Mesenchymal stem cell (in vitro differentiated cells and primary cell): ENCODE data around the gene RHBDL1.
"Not testable (repeated sequence)": the region's sequence is repeated elsewhere in the genome, so short reads cannot be mapped to it uniquely, and the experiment has no call there.

Source experiments
- DNase-seq: peaks from one replicate; pipeline ENCODE4 v3.0.0-alpha.2; 2013
- H2AFZ ChIP-seq: one replicate; pipeline ENCODE4 v1.6.1; 2013; ENCODE audit warnings: low read depth, mild to moderate bottlenecking, control low read depth, inconsistent platforms, low read length, moderate library complexity
- H2AK5ac ChIP-seq: 2 replicates; pipeline ENCODE4 v1.6.1; 2013; ENCODE audit warnings: low read length, moderate library complexity, mild to moderate bottlenecking, inconsistent platforms; ENCODE audit not compliant: severe bottlenecking
- H2BK120ac ChIP-seq: one replicate; pipeline ENCODE4 v1.6.1; 2013; ENCODE audit warnings: low read depth, mild to moderate bottlenecking, inconsistent platforms, low read length, moderate library complexity
- H2BK12ac ChIP-seq, 2 experiments: one replicate each; pipeline ENCODE4 v1.6.1; 2013; ENCODE audit warnings: inconsistent platforms in 2 of 2, low read length in 2 of 2, mild to moderate bottlenecking in 2 of 2, moderate library complexity in 2 of 2, control low read depth in 1 of 2
- H2BK15ac ChIP-seq: one replicate; pipeline ENCODE4 v1.6.1; 2013; ENCODE audit warnings: mild to moderate bottlenecking, low read depth, inconsistent platforms; ENCODE audit not compliant: poor library complexity, severe bottlenecking
- H2BK5ac ChIP-seq: 2 replicates; pipeline ENCODE4 v1.6.1; 2013; ENCODE audit warnings: low read depth, mild to moderate bottlenecking, low read length, control low read depth, inconsistent platforms; ENCODE audit not compliant: poor library complexity, severe bottlenecking
- H3K14ac ChIP-seq, 2 experiments: one replicate each; pipeline ENCODE4 v1.6.1; 2013; ENCODE audit warnings: inconsistent platforms in 2 of 2, low read length in 2 of 2, control low read depth in 1 of 2, mild to moderate bottlenecking in 1 of 2, moderate library complexity in 1 of 2
- H3K18ac ChIP-seq, 2 experiments: one replicate each; pipeline ENCODE4 v1.6.1; 2013; ENCODE audit warnings: inconsistent platforms in 2 of 2, low read length in 2 of 2, control low read depth in 1 of 2, low read depth in 1 of 2, mild to moderate bottlenecking in 1 of 2
- H3K23ac ChIP-seq, 2 experiments: one replicate each; pipeline ENCODE4 v1.6.1; 2013; ENCODE audit warnings: inconsistent platforms in 2 of 2, low read length in 2 of 2, mild to moderate bottlenecking in 2 of 2, moderate library complexity in 2 of 2, control low read depth in 1 of 2
- H3K27ac ChIP-seq: 2 replicates; pipeline ENCODE4 v1.5.1; 2013; ENCODE audit warnings: mild to moderate bottlenecking, moderate library complexity, low read length, control low read depth, inconsistent platforms; ENCODE audit not compliant: poor library complexity, severe bottlenecking
- H3K27me3 ChIP-seq, 2 experiments: 2 replicates each; pipeline versions ENCODE4 v1.6.1 to v1.7.0; 2013; ENCODE audit warnings: low read length in 2 of 2, mild to moderate bottlenecking in 2 of 2, moderate library complexity in 2 of 2, control low read depth in 1 of 2, inconsistent platforms in 1 of 2; ENCODE audit not compliant: control insufficient read depth in 1 of 2, insufficient read depth in 1 of 2
- H3K36me3 ChIP-seq, 2 experiments: 2 replicates each; pipeline versions ENCODE4 v1.6.1 to v1.7.0; 2013; ENCODE audit warnings: low read length in 2 of 2, control low read depth in 1 of 2, inconsistent platforms in 1 of 2, low read depth in 1 of 2, mild to moderate bottlenecking in 1 of 2; ENCODE audit not compliant: insufficient read depth in 2 of 2, control insufficient read depth in 1 of 2
- H3K4ac ChIP-seq, 2 experiments: one replicate each; pipeline ENCODE4 v1.6.1; 2013; ENCODE audit warnings: inconsistent platforms in 2 of 2, low read length in 2 of 2, mild to moderate bottlenecking in 2 of 2, moderate library complexity in 2 of 2, control low read depth in 1 of 2, low read depth in 1 of 2
- H3K4me1 ChIP-seq: 2 replicates; pipeline ENCODE4 v1.6.1; 2013; ENCODE audit warnings: low read depth, low read length, control low read depth; ENCODE audit not compliant: control insufficient read depth, insufficient read depth
- H3K4me2 ChIP-seq: 2 replicates; pipeline ENCODE4 v1.6.1; 2013; ENCODE audit warnings: low read length, mild to moderate bottlenecking, inconsistent platforms; ENCODE audit not compliant: poor library complexity, severe bottlenecking
- H3K4me3 ChIP-seq, 2 experiments: 2 replicates each; pipeline versions ENCODE4 v1.5.1 to v1.7.0; 2013; ENCODE audit warnings: low read length in 2 of 2, mild to moderate bottlenecking in 2 of 2, control low read depth in 1 of 2, low read depth in 1 of 2; ENCODE audit not compliant: insufficient read depth in 1 of 2
- H3K79me1 ChIP-seq: replicated peaks from 2 replicates; pipeline ENCODE4 v1.6.1; 2013; ENCODE audit warnings: mild to moderate bottlenecking, control low read depth, low read length, inconsistent platforms; ENCODE audit not compliant: poor library complexity, severe bottlenecking
- H3K9ac ChIP-seq: 2 replicates; pipeline ENCODE4 v1.7.0; 2013; ENCODE audit warnings: mild to moderate bottlenecking, low read length, moderate library complexity
- H3K9me3 ChIP-seq: 2 replicates; pipeline ENCODE4 v1.7.0; 2013; ENCODE audit warnings: mild to moderate bottlenecking, low read length; ENCODE audit not compliant: control insufficient read depth
- H4K8ac ChIP-seq: one replicate; pipeline ENCODE4 v1.6.1; 2013; ENCODE audit warnings: inconsistent platforms, mild to moderate bottlenecking, low read length, moderate library complexity
- H4K91ac ChIP-seq: one replicate; pipeline ENCODE4 v1.6.1; 2013; ENCODE audit warnings: mild to moderate bottlenecking, low read length, inconsistent platforms
- WGBS: methylation state at CpG from one replicate; pipeline ENCODE4 v1.1.7; 2013; ENCODE audit warnings: mixed read lengths; 5-methylcytosine and 5-hydroxymethylcytosine counted together

Gene RHBDL1

DNA sequence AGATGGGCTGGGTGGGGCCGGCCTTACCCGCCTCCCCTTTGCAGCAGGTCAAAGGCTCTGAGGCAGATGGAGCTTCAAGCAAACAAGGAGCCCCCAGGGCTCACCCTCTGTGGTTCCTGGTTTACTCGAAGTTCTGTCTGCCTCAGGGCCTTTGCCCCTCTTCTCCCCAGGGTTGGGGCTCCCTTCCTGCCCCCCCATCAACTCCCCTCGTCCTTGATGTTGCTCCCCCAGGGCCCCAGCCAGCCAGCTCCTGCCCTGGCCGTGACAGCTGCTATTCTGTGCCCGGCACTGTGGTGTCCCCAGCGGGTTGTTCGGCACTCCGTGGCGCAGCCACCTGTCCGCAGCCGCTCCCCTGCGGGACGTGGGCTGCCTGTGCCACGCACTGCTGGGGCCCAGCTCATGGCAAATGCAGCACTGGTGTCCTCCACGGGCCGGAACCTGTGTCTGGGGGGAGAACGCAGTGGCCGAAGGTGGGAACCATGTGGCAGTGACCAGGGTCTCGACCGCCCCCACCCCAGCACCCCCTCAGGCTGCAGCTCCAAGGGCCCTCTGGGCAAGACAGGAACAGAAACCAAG lies 35.1 kb downstream of the RHBDL1 start:
- Histone ChIP-seq H3K79me1 (peaks cover 4% of the 10 kb centered on the region), H4K91ac (peak overlapping the region; percentile 45), H3K27ac (no peak overlapping the region), H3K9ac (peak overlapping the region; percentile 51), H3K36me3 (no peaks in the 10 kb centered on the region), H2BK15ac (no peak overlapping the region), H3K9me3 (no peaks in the 10 kb centered on the region), H3K4me3 (no peak overlapping the region), H2AFZ (no peak overlapping the region), H3K4ac (no peak overlapping the region), H2BK5ac (no peak overlapping the region), H3K27me3 (peaks cover 43 to 54% of the 10 kb centered on the region in 2 experiments), H3K23ac (no peak overlapping the region), H3K14ac (no peak overlapping the region), H3K4me2 (no peak overlapping the region), H3K18ac (no peak overlapping the region), H2AK5ac (no peak overlapping the region), H2BK12ac (peak overlapping the region in 1 of 2 experiments; percentile 60), H4K8ac (no peak overlapping the region), H2BK120ac (peak overlapping the region; percentile 23), H3K4me1 (peaks cover 45% of the 10 kb centered on the region)
- WGBS: 80% methylated on average over 21 of the region's 21 CpGs
- no peak for DNase-seq

DNA sequence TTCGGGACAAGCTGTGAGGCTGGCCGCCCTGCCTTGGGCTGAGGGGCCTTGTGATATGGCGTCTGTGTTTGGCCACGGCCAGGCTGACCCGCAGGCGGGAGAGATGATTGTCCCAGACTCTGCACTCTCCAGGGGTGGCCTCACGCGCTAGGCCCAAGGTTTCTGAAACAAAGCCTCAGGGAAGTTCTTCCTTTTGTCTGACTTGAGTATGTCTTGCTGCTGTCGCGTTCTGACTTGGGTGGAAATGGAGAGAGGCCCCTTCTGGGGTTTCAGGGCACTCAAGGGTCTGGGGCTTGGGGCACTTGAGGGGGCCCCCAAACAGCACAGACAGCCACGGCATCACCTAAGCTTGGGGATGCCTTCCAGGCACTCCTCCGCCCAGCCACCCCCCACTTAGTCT lies 35.6 kb downstream of the RHBDL1 start:
- 78% methylated on average over 12 of the region's 12 CpGs for WGBS
- Histone ChIP-seq H3K27me3 (peaks cover 42 to 54% of the 10 kb centered on the region in 2 experiments), H3K14ac (no peak overlapping the region), H4K8ac (no peak overlapping the region), H3K4me3 (no peak overlapping the region), H3K9ac (no peak overlapping the region), H2BK12ac (no peak overlapping the region), H3K79me1 (peaks cover 6% of the 10 kb centered on the region), H3K23ac (no peak overlapping the region), H2AK5ac (no peak overlapping the region), H4K91ac (no peak overlapping the region), H3K18ac (no peak overlapping the region), H3K4me1 (peaks cover 45% of the 10 kb centered on the region), H2AFZ (no peak overlapping the region), H3K36me3 (no peaks in the 10 kb centered on the region), H2BK120ac (no peak overlapping the region), H2BK15ac (peak overlapping the region; percentile 49), H2BK5ac (no peak overlapping the region), H3K9me3 (no peaks in the 10 kb centered on the region), H3K4ac (no peak overlapping the region), H3K27ac (no peak overlapping the region), H3K4me2 (no peak overlapping the region)
- DNase-seq: no peak

DNA sequence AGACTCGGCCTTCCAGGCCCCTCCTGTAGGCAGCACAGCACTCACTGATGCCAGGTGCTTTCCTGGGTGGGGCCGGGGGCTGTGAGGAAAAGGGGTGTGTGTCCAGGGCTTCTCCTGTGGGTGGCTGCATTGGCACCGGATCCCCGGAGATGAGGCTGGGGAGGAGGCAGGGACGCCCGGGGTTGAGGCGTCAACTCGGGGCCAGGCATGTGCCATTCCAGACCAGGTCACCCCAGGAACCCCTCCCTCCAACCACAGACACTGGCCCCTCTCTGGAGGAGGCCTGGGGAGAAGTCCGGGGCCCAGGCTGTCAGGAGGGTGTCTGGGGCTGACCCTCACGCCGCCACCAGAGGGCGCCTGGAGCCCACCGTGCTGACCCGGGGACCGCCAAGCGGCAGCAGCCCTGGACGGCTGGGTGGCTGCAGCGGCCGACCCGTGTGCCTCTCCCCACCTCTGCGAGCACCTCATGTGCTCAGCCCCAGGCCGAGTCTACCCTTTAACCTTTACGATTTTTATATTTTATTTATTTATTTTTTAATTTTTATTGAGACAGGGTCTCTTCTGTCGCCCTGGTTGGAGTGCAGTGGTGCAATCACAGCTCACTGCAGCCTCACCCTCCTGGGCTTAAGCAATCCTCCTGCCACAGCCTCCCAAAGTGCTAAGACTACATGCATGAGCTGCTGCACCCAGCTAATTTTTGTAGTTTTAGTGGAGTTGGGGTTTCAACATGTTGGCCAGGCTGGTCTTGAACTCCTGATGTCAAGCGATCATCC lies 36.3 kb downstream of the RHBDL1 start:
- H3K4ac ChIP-seq: no peak overlapping the region
- no peak overlapping the region for H2AK5ac ChIP-seq
- H3K9ac ChIP-seq: no peak overlapping the region
- no peak overlapping the region for H3K4me2 ChIP-seq
- peaks cover 0 to 4% of the 10 kb centered on the region in 2 experiments for H3K36me3 ChIP-seq
- H2BK5ac ChIP-seq: no peak overlapping the region
- H4K8ac ChIP-seq: no peak overlapping the region
- H3K4me3 ChIP-seq: no peak overlapping the region
- peak; percentile 74 for DNase-seq
- peaks cover 36 to 47% of the 10 kb centered on the region in 2 experiments for H3K27me3 ChIP-seq
- H2BK15ac ChIP-seq: peak overlapping the region; percentile 49
- H3K79me1 ChIP-seq: peaks cover 9% of the 10 kb centered on the region
- no peak overlapping the region for H2BK120ac ChIP-seq
- H3K27ac ChIP-seq: no peak overlapping the region
- H2AFZ ChIP-seq: no peak overlapping the region
- no peaks in the 10 kb centered on the region for H3K9me3 ChIP-seq
- H4K91ac ChIP-seq: no peak overlapping the region
- H3K23ac ChIP-seq: no peak overlapping the region
- 15% methylated on average over 16 of the region's 25 CpGs for WGBS
- H2BK12ac ChIP-seq: peak overlapping the region in 1 of 2 experiments; percentile 57
- H3K14ac ChIP-seq: no peak overlapping the region
- peaks cover 51% of the 10 kb centered on the region for H3K4me1 ChIP-seq
- peak overlapping the region in 1 of 2 experiments; percentile 30 for H3K18ac ChIP-seq

DNA sequence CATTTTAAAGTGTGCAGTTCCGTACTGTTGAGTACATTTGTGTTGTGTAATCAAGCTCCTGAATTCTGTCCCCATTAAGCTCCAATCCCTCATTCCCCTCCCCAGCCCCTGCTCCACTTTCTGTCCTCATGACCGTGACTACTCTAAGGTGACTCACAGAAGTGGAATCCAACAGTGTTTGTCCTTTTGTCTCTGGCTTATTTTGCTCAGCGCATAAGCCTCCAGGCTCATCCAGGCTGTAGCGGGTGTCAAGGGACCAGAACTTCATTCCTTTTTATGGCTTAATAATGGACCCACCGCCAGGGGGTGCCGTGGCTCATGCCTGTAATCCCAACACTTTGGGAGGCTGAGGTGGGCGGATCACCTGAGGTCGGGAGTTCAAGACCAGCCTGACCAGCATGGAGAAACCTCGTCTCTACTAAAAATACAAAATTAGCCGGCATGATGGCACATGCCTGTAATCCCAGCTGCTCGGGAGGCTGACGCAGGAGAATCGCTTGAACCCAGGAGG lies 37.3 kb downstream of the RHBDL1 start:
- H3K4me2 ChIP-seq, H2BK120ac ChIP-seq, H3K9me3 ChIP-seq, H4K8ac ChIP-seq, H2BK12ac ChIP-seq, H3K14ac ChIP-seq, H2BK15ac ChIP-seq, H4K91ac ChIP-seq, H2AFZ ChIP-seq, H3K27ac ChIP-seq, H2BK5ac ChIP-seq, H3K4me3 ChIP-seq, H3K18ac ChIP-seq, H3K79me1 ChIP-seq, H3K23ac ChIP-seq, H3K4ac ChIP-seq, H2AK5ac ChIP-seq: not testable (repeated sequence)
- peaks cover 0 to 14% of the 10 kb centered on the region in 2 experiments for H3K36me3 ChIP-seq
- H3K27me3 ChIP-seq: peaks cover 25 to 36% of the 10 kb centered on the region in 2 experiments
- H3K4me1 ChIP-seq: peaks cover 56% of the 10 kb centered on the region
- peak overlapping the region; percentile 50 for H3K9ac ChIP-seq
- 38% methylated on average over 13 of the region's 13 CpGs for WGBS
- DNase-seq: peak; percentile 99
